K562 (cell line): ENCODE measurements around the gene MOCS3. TPM values are rescaled to one million over a fixed set of nuclear protein-coding genes. Genes with fewer than 3 reads are reported as not detected.

ENCODE experiments used
- BMI1 ChIP-seq: fragments of 150-350 bp; IDR thresholded peaks from 2 replicates; pipeline ENCODE4 v1.6.1; 2014; ENCODE audit warnings: low read length
- CBX1 ChIP-seq: sonication (generic); IDR thresholded peaks from 2 replicates; pipeline ENCODE4 v1.6.1; 2016; ENCODE audit warnings: antibody characterized with exemption, low read depth, mild to moderate bottlenecking
- CBX5 ChIP-seq: IDR thresholded peaks from 2 replicates; pipeline ENCODE4 v1.6.1; 2014; ENCODE audit warnings: low read depth, borderline replicate concordance
- DMBX1 ChIP-seq: fragments of 250-450 bp; sonication (Bioruptor Pico); IDR thresholded peaks from 2 replicates; pipeline ENCODE4 v1.8.0; 2022; ENCODE audit warnings: inconsistent platforms, mild to moderate bottlenecking, moderate library complexity, borderline replicate concordance
- ETV6 ChIP-seq, 3 experiments: fragments of 150-350 bp in 1 of 3; sonication (generic) in 1 of 3; formaldehyde crosslinking in 1 of 3; IDR thresholded peaks; 2 replicates each; pipeline versions ENCODE4 v1.6.1 to v1.8.0; 2014 to 2022; ENCODE audit warnings: borderline replicate concordance in 2 of 3, low read depth in 2 of 3, antibody characterized with exemption in 1 of 3, low read length in 1 of 3, mild to moderate bottlenecking in 1 of 3, missing genetic modification reagents in 1 of 3
- HMBOX1 ChIP-seq: sonication (generic); IDR thresholded peaks from 2 replicates; pipeline ENCODE4 v1.6.1; 2016
- HNRNPUL1 ChIP-seq: fragments of 200-400 bp; formaldehyde crosslinking; IDR thresholded peaks from 2 replicates; pipeline ENCODE4 v1.6.1; 2017; ENCODE audit warnings: low read length
- ILF3 ChIP-seq: fragments of 450-650 bp; IDR thresholded peaks from 2 replicates; pipeline ENCODE4 v1.6.1; 2018; ENCODE audit warnings: antibody characterized with exemption, mild to moderate bottlenecking, moderate library complexity, borderline replicate concordance
- KDM4B ChIP-seq, 2 experiments: fragments of 450-650 bp in 1 of 2; sonication (generic) in 1 of 2; IDR thresholded peaks; 2 replicates each; pipeline ENCODE4 v1.6.1; 2016 to 2017; ENCODE audit warnings: borderline replicate concordance in 2 of 2, antibody characterized with exemption in 1 of 2, low read depth in 1 of 2, mild to moderate bottlenecking in 1 of 2
- KDM5B ChIP-seq: fragments of 200-600 bp; sonication (generic); IDR thresholded peaks from 2 replicates; pipeline ENCODE4 v1.6.1; 2012; ENCODE audit warnings: low read depth, mild to moderate bottlenecking, moderate library complexity, low read length, control low read depth, inconsistent platforms; ENCODE audit not compliant: insufficient replicate concordance
- MBD2 ChIP-seq: sonication (generic); IDR thresholded peaks from 2 replicates; pipeline ENCODE4 v1.6.1; 2016; ENCODE audit warnings: low read depth, borderline replicate concordance
- MIER1 ChIP-seq: fragments of 450-650 bp; IDR thresholded peaks from 2 replicates; pipeline ENCODE4 v1.6.1; 2016; ENCODE audit warnings: antibody characterized with exemption, mild to moderate bottlenecking, low read depth
- PHTF2 ChIP-seq: fragments of 250-450 bp; sonication (Bioruptor Pico); IDR thresholded peaks from 2 replicates; pipeline ENCODE4 v1.5.0; 2021; ENCODE audit warnings: mild to moderate bottlenecking
- RBM25 ChIP-seq: fragments of 200-400 bp; formaldehyde crosslinking; IDR thresholded peaks from 2 replicates; pipeline ENCODE4 v1.6.1; 2018; ENCODE audit warnings: low read length, low read depth, moderate library complexity; ENCODE audit not compliant: severe bottlenecking
- RCOR1 ChIP-seq, 2 experiments: IDR thresholded peaks; 2 replicates each; pipeline ENCODE4 v1.6.1; 2012; ENCODE audit warnings: low read depth in 2 of 2, low read length in 2 of 2, borderline replicate concordance in 1 of 2, improper control_type of control experiment in 1 of 2
- RFX5 ChIP-seq: IDR thresholded peaks from 2 replicates; pipeline ENCODE4 v1.6.1; 2011; ENCODE audit warnings: low read depth, mild to moderate bottlenecking, improper control_type of control experiment, low read length
- SAFB2 ChIP-seq: fragments of 200-400 bp; formaldehyde crosslinking; IDR thresholded peaks from 2 replicates; pipeline ENCODE4 v1.6.1; 2018; ENCODE audit warnings: borderline replicate concordance, low read length, low read depth, moderate library complexity; ENCODE audit not compliant: severe bottlenecking
- TBL1XR1 ChIP-seq, 2 experiments: IDR thresholded peaks; 2 replicates each; pipeline ENCODE4 v1.6.1; 2012; ENCODE audit warnings: improper control_type of control experiment in 2 of 2, low read length in 2 of 2, mild to moderate bottlenecking in 1 of 2
- TBP ChIP-seq: optimal IDR thresholded peaks from 2 replicates; pipeline ENCODE3; 2011; ENCODE audit warnings: low read depth, low read length, improper control_type of control experiment
- TCF15 ChIP-seq: fragments of 250-450 bp; sonication (Bioruptor Pico); IDR thresholded peaks from 2 replicates; pipeline ENCODE4 v1.8.0; 2022; ENCODE audit warnings: moderate library complexity, mild to moderate bottlenecking, inconsistent platforms
- TCF7 ChIP-seq: sonication (generic); IDR thresholded peaks from 2 replicates; pipeline ENCODE4 v1.6.1; 2016; ENCODE audit warnings: antibody characterized with exemption, borderline replicate concordance
- ZFP36 ChIP-seq: fragments of 150-350 bp; IDR thresholded peaks from 2 replicates; pipeline ENCODE4 v1.6.1; 2018; ENCODE audit warnings: low read length, low read depth; ENCODE audit not compliant: partially characterized antibody
- ZNF253 ChIP-seq: fragments of 250-450 bp; sonication (Bioruptor Pico); conservative IDR thresholded peaks from 2 replicates; pipeline ENCODE4 v1.6.1; 2021; ENCODE audit warnings: mild to moderate bottlenecking
- ZNF551 ChIP-seq: fragments of 250-450 bp; sonication (Bioruptor Pico); IDR thresholded peaks from 2 replicates; pipeline ENCODE4 v1.5.0; 2021; ENCODE audit warnings: mild to moderate bottlenecking, moderate library complexity
- ZNF76 ChIP-seq: fragments of 250-450 bp; sonication (Bioruptor Pico); IDR thresholded peaks from 2 replicates; pipeline ENCODE4 v1.4.0; 2020; ENCODE audit warnings: mild to moderate bottlenecking, moderate library complexity, borderline replicate concordance
- polyA plus RNA-seq, 8 experiments: library from polyadenylated mRNA; depleted of rRNA in 4 of 8; stranded (reverse) in 5 of 8; unstranded in 3 of 8; fragments of >200 nt; fragmentation: Nextera tagmentation in 2 of 8; fragmentation: Illumina TruSeq in 1 of 8; extraction: Ambion mirVana in 2 of 8; extraction: Trizol in 1 of 8; gene quantifications; 2 replicates each; pipeline versions ENCODE4 v1.2.1 to v1.2.3, GENCODE V29; 2011 to 2014; ENCODE audit warnings: inconsistent platforms in 1 of 8, missing spikeins in 1 of 8
- total RNA-seq, 7 experiments: library from RNA; depleted of rRNA in 6 of 7; stranded (reverse); fragments of >200 nt in 6 of 7; fragmentation: Illumina TruSeq in 2 of 7; extraction: Trizol in 2 of 7; gene quantifications; 2 replicates each; pipeline versions ENCODE4 v1.2.1 to v1.2.3, GENCODE V29; 2011 to 2021; ENCODE audit warnings: low replicate concordance in 1 of 7

The MOCS3 gene
- total and polyA plus RNA-seq, 9 of the 15 experiments (the other 6 are each of a cell fraction or from before 2014, with no cell fraction given), result 0.70 to 6.2 (median 2.9) TPM

GRCh38 chr20:50929299-50930138 is 29.1 kb upstream of the MOCS3 start (continued):
- TF ChIP-seq PHTF2 (no peak), ILF3 (peak; percentile 82; the same call in 1 of the 2 replicates), BMI1 (no peak), TBL1XR1 (IDR thresholded peaks at IDR 0.05; ENCODE audit: low read length in 2 of 2) (peak; percentile 79; a peak in 3 of 4 replicates), ZNF551 (CRISPR knock-in tag) (no peak), MIER1 (0 out of 2 replicates have a peak, but pooled peaks have one; percentile 57), RFX5 (no peak), KDM4B (IDR thresholded peaks at IDR 0.05; ENCODE audit: borderline replicate concordance in 2 of 2, low read depth in 1 of 2) (peak in 1 of 2 experiments; percentile 92; a peak in 1 of 4 replicates), ETV6 (IDR thresholded peaks at IDR 0.05; ENCODE audit: borderline replicate concordance in 1 of 2, low read depth in 2 of 2, low read length in 1 of 2) (0 out of 4 replicates have a peak, but pooled peaks of 1 of the 2 experiments have one; percentile 11), ETV6 (CRISPR knock-in tag; IDR thresholded peaks at IDR 0.05; ENCODE audit: borderline replicate concordance) (no peak), CBX5 (peak; percentile 59; the same call in 1 of the 2 replicates), CBX1 (0 out of 2 replicates have a peak, but pooled peaks have one; percentile 63), MBD2 (peak; percentile 25; the same call in 1 of the 2 replicates), RBM25 (peak; percentile 4), TBP (peak; percentile 53), ZFP36 (peak; percentile 58), TCF15 (CRISPR knock-in tag) (no peak), RCOR1 (IDR thresholded peaks at IDR 0.05; ENCODE audit: borderline replicate concordance in 1 of 2, low read depth in 2 of 2, low read length in 2 of 2) (peak; percentile 68 to 94), TCF7 (peak; percentile 76; the same call in 1 of the 2 replicates), ZNF76 (peak; percentile 54; the same call in 1 of the 2 replicates), KDM5B (peak; percentile 21), DMBX1 (CRISPR knock-in tag) (peak; percentile 71), HMBOX1 (no peak), ZNF253 (CRISPR knock-in tag) (no peak), SAFB2 (no peak), HNRNPUL1 (0 out of 2 replicates have a peak, but pooled peaks have one; percentile 43)
